T-cell (primary cell): ENCODE measurements around the gene GLRB. TPM values are rescaled to one million over a fixed set of nuclear protein-coding genes. Genes with fewer than 3 reads are reported as not detected.

Experiments used
- ATAC-seq, 4 experiments: fragments of 200-7000 bp in 3 of 4; fragments of 150-1000 bp in 1 of 4; cut with Tn5 transposase; replicated peaks in 1 of 4; 1 replicate in 3 of 4; 2 replicates in 1 of 4; pipeline ENCODE4 v1.10.0; 2021; ENCODE audit warnings: moderate library complexity in 3 of 4, mild to moderate bottlenecking in 2 of 4, moderate number of reproducible peaks in 1 of 4
- CTCF ChIA-PET, 2 donors: fragments of 300-600 bp; sonication (Branson Sonifier 250); formaldehyde crosslinking; loops; one replicate each; lab custom pipeline; 2022; ENCODE audit warnings: antibody characterized with exemption in 2 of 2; lab: Charles Lee
- POLR2A ChIA-PET, 2 donors: fragments of 300-600 bp; sonication (Branson Sonifier 250); formaldehyde crosslinking; loops; one replicate each; lab custom pipeline; 2022; ENCODE audit warnings: antibody characterized with exemption in 2 of 2; lab: Charles Lee
- DNase-seq, 35 experiments: peaks; one replicate each; pipeline versions ENCODE4 v3.0.0 to v3.0.0-alpha.2; 2013 to 2023
- H3K27ac ChIP-seq: one replicate; pipeline ENCODE4 v1.5.1; 2013; ENCODE audit warnings: low read length
- H3K27me3 ChIP-seq, 2 experiments: replicated peaks in 1 of 2; 1 replicate in 1 of 2; 2 replicates in 1 of 2; pipeline versions ENCODE4 v1.6.1 to v1.7.0; 2013; ENCODE audit warnings: low read length in 1 of 2, mixed read lengths in 1 of 2; ENCODE audit not compliant: control insufficient read depth in 2 of 2, insufficient read depth in 2 of 2; ENCODE audit errors: extremely low read depth in 1 of 2
- H3K36me3 ChIP-seq, 2 donors: 1 replicate in 1 of 2; 2 replicates in 1 of 2; pipeline versions ENCODE4 v1.6.1 to v1.7.0; 2013; ENCODE audit warnings: low read length in 1 of 2; ENCODE audit not compliant: control insufficient read depth in 2 of 2, insufficient read depth in 1 of 2; ENCODE audit errors: extremely low read depth in 1 of 2
- H3K4me1 ChIP-seq, 2 experiments: 1 replicate in 1 of 2; 2 replicates in 1 of 2; pipeline versions ENCODE4 v1.6.1 to v1.7.0; 2013; ENCODE audit warnings: low read length in 2 of 2, mixed read lengths in 1 of 2; ENCODE audit not compliant: insufficient read depth in 2 of 2, control insufficient read depth in 1 of 2; ENCODE audit errors: extremely low read depth in 1 of 2
- H3K4me3 ChIP-seq, 2 donors: 1 replicate in 1 of 2; 2 replicates in 1 of 2; pipeline versions ENCODE4 v1.5.1 to v1.7.0; 2013; ENCODE audit warnings: mild to moderate bottlenecking in 2 of 2, low read length in 1 of 2, moderate library complexity in 1 of 2; ENCODE audit not compliant: control insufficient read depth in 1 of 2; ENCODE audit errors: extremely low read depth in 1 of 2
- H3K9me3 ChIP-seq: 2 replicates; pipeline ENCODE4 v1.7.0; 2013
- H3K27ac Mint-ChIP-seq, 2 donors: one replicate each; pipeline ENCODE4 v1.8.0; 2020 to 2021; ENCODE audit warnings: mild to moderate bottlenecking in 2 of 2, mixed read lengths in 2 of 2
- H3K27me3 Mint-ChIP-seq, 2 donors: one replicate each; pipeline ENCODE4 v1.8.0; 2021 to 2022; ENCODE audit warnings: mixed read lengths in 2 of 2
- H3K36me3 Mint-ChIP-seq: one replicate; pipeline ENCODE4 v1.8.0; 2021; ENCODE audit warnings: mixed read lengths
- H3K4me1 Mint-ChIP-seq, 3 donors: one replicate each; pipeline ENCODE4 v1.8.0; 2020 to 2022; ENCODE audit warnings: mixed read lengths in 3 of 3, mild to moderate bottlenecking in 1 of 3
- H3K4me3 Mint-ChIP-seq, 3 donors: one replicate each; pipeline ENCODE4 v1.8.0; 2020 to 2022; ENCODE audit warnings: mild to moderate bottlenecking in 3 of 3, mixed read lengths in 3 of 3, moderate library complexity in 3 of 3
- H3K9me3 Mint-ChIP-seq, 3 donors: one replicate each; pipeline ENCODE4 v1.8.0; 2020 to 2022; ENCODE audit warnings: mixed read lengths in 3 of 3
- WGBS: methylation state at CpG from one replicate; pipeline ENCODE4 v1.1.5; 2013; ENCODE audit warnings: missing lambda C conversion rate; ENCODE audit not compliant: insufficient coverage; 5-methylcytosine and 5-hydroxymethylcytosine counted together
- total RNA-seq, 35 experiments: library from RNA in 6 of 35; stranded (reverse) in 6 of 35; fragments of 120-200 nt in 1 of 35; gene quantifications; one replicate each; pipeline versions ENCODE4 v1.2.1 to v1.2.4 and lab custom pipeline; 2013 to 2026

The GLRB gene
- total RNA-seq, 5 donors from 2014 or later (not counting 1 experiment from before 2014, with no cell fraction given) = not detected

DNA sequence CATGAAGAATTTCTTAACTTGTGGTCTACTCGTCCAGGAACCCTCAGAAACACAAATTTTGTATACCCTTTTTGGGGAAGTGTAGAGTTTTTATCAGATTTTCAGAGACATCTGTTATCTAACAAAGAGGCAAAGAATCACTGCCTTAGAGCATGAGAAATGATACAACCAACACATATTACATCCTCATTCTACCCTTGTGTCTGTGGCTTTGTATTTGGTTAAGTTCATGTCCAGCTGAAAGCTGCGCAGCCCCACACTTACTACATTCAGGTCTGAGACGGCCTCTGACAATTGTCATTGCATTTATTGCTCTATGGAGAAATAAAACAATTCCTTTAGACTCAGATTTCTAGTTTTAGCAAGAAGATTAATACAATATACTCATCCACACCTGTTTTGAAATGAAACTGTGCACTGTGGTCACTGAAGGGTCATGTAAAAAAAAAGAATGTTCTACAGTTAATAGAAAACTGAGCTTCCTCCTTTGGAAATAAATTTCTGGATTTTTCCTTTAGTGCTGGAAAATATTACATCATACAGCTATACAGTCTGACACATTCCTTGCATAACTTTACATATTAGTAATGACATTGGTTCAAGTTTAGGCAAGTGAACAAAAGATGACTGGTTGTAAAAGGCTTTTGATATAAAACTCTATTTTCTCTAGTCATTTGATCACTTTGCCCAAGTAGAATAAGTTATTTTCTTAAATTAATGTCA is 39.8 kb downstream of the GLRB start:
- no CpG with 5 or more reads among the region's 3 CpGs for WGBS
- Histone ChIP-seq H3K27ac (no peak overlapping the region), H3K4me3 (no peak overlapping the region), H3K4me1 (no peaks in the 10 kb centered on the region), H3K9me3 (no peaks in the 10 kb centered on the region), H3K27me3 (no peaks in the 10 kb centered on the region), H3K36me3 (no peaks in the 10 kb centered on the region)
- H3K4me3 Mint-ChIP-seq = no peak overlapping the region
- H3K9me3 Mint-ChIP-seq = peaks cover 9 to 14% (median 11%) of the 10 kb centered on the region in 3 donors
- no peak overlapping the region for H3K27ac Mint-ChIP-seq
- ChIA-PET POLR2A (no interaction called here), CTCF (interaction anchor here in 1 of 2 donors (0.7 kb wide), 1 partner anchor 1485 kb away, joined by 7 read pairs; no protein-coding TSS in a partner anchor)
- H3K36me3 Mint-ChIP-seq = no peaks in the 10 kb centered on the region
- no peaks in the 10 kb centered on the region for H3K27me3 Mint-ChIP-seq
- H3K4me1 Mint-ChIP-seq = no peaks in the 10 kb centered on the region
- no peak for ATAC-seq
- DNase-seq = no peak

DNA sequence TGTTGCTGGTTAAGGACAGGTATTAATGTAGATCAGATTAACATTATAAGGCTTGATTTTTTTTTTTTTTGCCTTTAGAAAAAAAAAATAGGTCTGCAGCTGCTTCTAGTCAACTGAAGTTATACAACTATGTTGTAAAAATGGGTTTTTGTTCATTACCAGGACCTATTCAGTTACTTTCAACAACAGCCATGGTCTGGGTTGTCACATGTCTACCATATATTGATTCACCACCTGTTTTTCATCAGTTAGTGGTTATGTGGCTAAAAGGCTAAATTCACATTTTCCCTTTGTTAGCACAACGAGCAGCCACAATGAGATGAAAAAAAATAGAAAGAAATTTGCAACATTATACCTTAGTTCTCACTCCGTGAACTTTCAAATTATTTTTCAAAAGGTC is 45.5 kb downstream of the GLRB start:
- ATAC-seq (no peak), DNase-seq (no peak)
- H3K27me3 ChIP-seq = no peaks in the 10 kb centered on the region
- no peaks in the 10 kb centered on the region for H3K27me3 Mint-ChIP-seq
- CTCF ChIA-PET = no interaction called here
- no peaks in the 10 kb centered on the region for H3K4me1 ChIP-seq
- H3K36me3 Mint-ChIP-seq = no peaks in the 10 kb centered on the region
- POLR2A ChIA-PET = no interaction called here
- H3K27ac ChIP-seq = no peak overlapping the region
- no peaks in the 10 kb centered on the region for H3K36me3 ChIP-seq
- H3K4me3 ChIP-seq = no peak overlapping the region
- H3K9me3 ChIP-seq = no peaks in the 10 kb centered on the region
- no peak overlapping the region for H3K27ac Mint-ChIP-seq
- no peak overlapping the region for H3K4me3 Mint-ChIP-seq
- no peaks in the 10 kb centered on the region for H3K4me1 Mint-ChIP-seq
- WGBS = no CpG with 5 or more reads among the region's 2 CpGs
- H3K9me3 Mint-ChIP-seq = peaks cover 0 to 11% (median 9%) of the 10 kb centered on the region in 3 donors

DNA sequence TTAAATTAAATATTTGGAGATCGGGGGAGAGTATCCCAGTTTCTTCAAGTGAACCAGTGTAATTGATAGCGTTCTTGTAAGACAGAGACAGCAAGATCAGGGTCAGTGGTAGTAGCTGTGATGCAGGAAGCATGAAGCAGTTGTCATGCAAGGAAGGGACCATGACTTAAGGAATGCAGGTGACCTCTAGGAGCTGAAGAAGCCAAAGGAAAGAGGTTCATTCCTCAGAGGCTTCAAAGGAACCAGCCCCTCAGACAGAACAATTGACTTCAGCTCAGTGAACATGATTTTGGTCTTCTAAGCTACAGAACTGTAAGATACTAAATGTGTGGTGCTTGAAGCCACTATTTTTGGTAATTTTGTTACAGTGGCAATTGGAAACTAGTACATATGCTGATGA is 51.6 kb downstream of the GLRB start:
- H3K36me3 Mint-ChIP-seq = no peaks in the 10 kb centered on the region
- DNase-seq (no peak), ATAC-seq (no peak)
- H3K27me3 Mint-ChIP-seq = no peaks in the 10 kb centered on the region
- ChIA-PET POLR2A (no interaction called here), CTCF (no interaction called here)
- Histone ChIP-seq H3K36me3 (no peaks in the 10 kb centered on the region), H3K27me3 (no peaks in the 10 kb centered on the region), H3K4me1 (no peaks in the 10 kb centered on the region), H3K4me3 (no peak overlapping the region), H3K9me3 (no peaks in the 10 kb centered on the region), H3K27ac (no peak overlapping the region)
- H3K9me3 Mint-ChIP-seq = peaks cover 2 to 8% (median 6%) of the 10 kb centered on the region in 3 donors
- H3K4me3 Mint-ChIP-seq = no peak overlapping the region
- H3K4me1 Mint-ChIP-seq = no peaks in the 10 kb centered on the region
- WGBS = 61% methylated on average over 2 of the region's 2 CpGs
- H3K27ac Mint-ChIP-seq = no peak overlapping the region

DNA sequence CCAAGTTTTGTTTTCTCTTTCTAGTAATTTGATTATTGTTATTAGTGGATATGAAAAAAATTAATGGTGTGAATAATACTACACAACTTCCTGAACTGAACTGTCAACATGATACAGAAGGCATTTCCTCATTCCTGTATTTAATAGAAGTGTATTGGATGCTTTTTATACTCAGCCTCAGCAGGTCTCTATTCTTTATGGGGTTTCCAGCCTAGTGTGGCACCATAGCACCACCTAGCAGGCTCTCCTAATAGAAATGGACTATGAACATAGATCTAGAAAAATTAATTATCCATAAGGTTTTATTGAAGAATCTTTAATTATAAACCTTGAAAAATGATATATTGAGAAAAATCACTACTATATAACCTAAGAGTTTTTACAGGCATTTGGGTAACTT is 52.4 kb downstream of the GLRB start:
- ChIA-PET CTCF (no interaction called here), POLR2A (no interaction called here)
- Histone ChIP-seq H3K9me3 (no peaks in the 10 kb centered on the region), H3K4me3 (no peak overlapping the region), H3K27me3 (no peaks in the 10 kb centered on the region), H3K4me1 (no peaks in the 10 kb centered on the region), H3K27ac (no peak overlapping the region), H3K36me3 (no peaks in the 10 kb centered on the region)
- peaks cover 2 to 8% (median 6%) of the 10 kb centered on the region in 3 donors for H3K9me3 Mint-ChIP-seq
- DNase-seq (no peak), ATAC-seq (no peak)
- no peaks in the 10 kb centered on the region for H3K36me3 Mint-ChIP-seq
- no peaks in the 10 kb centered on the region for H3K4me1 Mint-ChIP-seq
- H3K27me3 Mint-ChIP-seq = no peaks in the 10 kb centered on the region
- no peak overlapping the region for H3K27ac Mint-ChIP-seq
- no peak overlapping the region for H3K4me3 Mint-ChIP-seq

DNA sequence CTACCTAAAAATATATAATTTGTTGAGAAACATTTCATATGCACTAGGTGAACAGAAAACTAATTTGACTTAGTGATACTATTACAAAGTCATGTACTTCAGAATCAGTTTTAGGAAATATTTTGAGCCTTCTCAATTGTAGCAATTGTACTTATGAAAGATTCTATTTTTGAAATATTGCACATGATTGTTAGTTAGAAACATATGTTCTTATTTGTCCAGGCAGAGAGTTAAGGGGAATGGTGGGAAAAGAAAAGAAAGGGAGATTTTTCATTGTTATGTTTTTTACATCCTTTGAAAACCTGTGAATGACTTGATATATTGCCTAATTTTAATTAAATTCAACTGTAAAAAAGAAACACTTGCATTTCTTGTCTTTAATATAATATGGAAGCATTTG is 66.0 kb downstream of the GLRB start:
- Histone ChIP-seq H3K27me3 (no peaks in the 10 kb centered on the region), H3K4me1 (no peaks in the 10 kb centered on the region), H3K4me3 (no peak overlapping the region), H3K27ac (no peak overlapping the region), H3K36me3 (no peaks in the 10 kb centered on the region), H3K9me3 (no peaks in the 10 kb centered on the region)
- H3K27ac Mint-ChIP-seq = no peak overlapping the region
- DNase-seq (no peak), ATAC-seq (no peak)
- peaks cover 8 to 10% (median 10%) of the 10 kb centered on the region in 3 donors for H3K9me3 Mint-ChIP-seq
- H3K4me1 Mint-ChIP-seq = no peaks in the 10 kb centered on the region
- ChIA-PET POLR2A (no interaction called here), CTCF (no interaction called here)
- no peaks in the 10 kb centered on the region for H3K36me3 Mint-ChIP-seq
- no peak overlapping the region for H3K4me3 Mint-ChIP-seq
- no peaks in the 10 kb centered on the region for H3K27me3 Mint-ChIP-seq

DNA sequence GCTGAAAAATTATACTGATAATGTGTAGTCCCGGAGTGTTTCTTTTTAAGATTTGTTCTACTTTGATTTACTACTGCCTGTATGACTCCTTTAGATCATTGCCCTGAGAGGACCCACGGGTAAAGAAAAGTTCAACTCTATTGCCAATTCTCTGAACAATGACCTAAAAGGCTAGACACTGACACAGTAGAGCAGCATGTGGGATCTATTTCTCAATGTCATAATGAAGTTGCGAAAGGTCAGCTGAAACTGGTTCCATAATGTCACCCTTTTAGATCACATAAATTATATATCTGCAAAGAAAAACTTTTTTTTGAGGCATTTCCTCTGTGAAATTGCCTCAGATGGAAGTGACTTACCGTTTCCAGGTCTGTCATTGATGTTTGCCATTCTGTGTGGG is 67.4 kb downstream of the GLRB start:
- Histone ChIP-seq H3K27ac (no peak overlapping the region), H3K36me3 (no peaks in the 10 kb centered on the region), H3K4me3 (no peak overlapping the region), H3K9me3 (no peaks in the 10 kb centered on the region), H3K4me1 (no peaks in the 10 kb centered on the region), H3K27me3 (no peaks in the 10 kb centered on the region)
- Mint-ChIP-seq H3K36me3 (no peaks in the 10 kb centered on the region), H3K9me3 (peaks cover 13 to 14% (median 13%) of the 10 kb centered on the region in 3 donors), H3K27me3 (no peaks in the 10 kb centered on the region), H3K4me3 (no peak overlapping the region), H3K4me1 (no peaks in the 10 kb centered on the region), H3K27ac (no peak overlapping the region)
- ATAC-seq (no peak), DNase-seq (no peak)
- CTCF ChIA-PET = no interaction called here
- POLR2A ChIA-PET = no interaction called here
- 58% methylated on average over 2 of the region's 4 CpGs for WGBS
